BE2C (cell line): ENCODE measurements around the gene SH3RF1.

Source experiments
- DNase-seq: peaks from one replicate; pipeline ENCODE4 v3.0.0-alpha.2; 2020
- H3K27me3 ChIP-seq: fragments of 250-450 bp; sonication (Bioruptor Pico); 2 replicates; pipeline ENCODE4 v1.5.1; 2020; ENCODE audit warnings: mild to moderate bottlenecking
- H3K36me3 ChIP-seq: fragments of 250-450 bp; sonication (Bioruptor Pico); 2 replicates; pipeline ENCODE4 v1.5.1; 2020; ENCODE audit warnings: mild to moderate bottlenecking
- H3K4me1 ChIP-seq: fragments of 250-450 bp; sonication (Bioruptor Pico); 2 replicates; pipeline ENCODE4 v1.5.1; 2020
- H3K4me3 ChIP-seq: 2 replicates; pipeline ENCODE4 v1.5.1; 2011; ENCODE audit warnings: low read depth, low read length
- H3K9me3 ChIP-seq: fragments of 250-450 bp; sonication (Bioruptor Pico); 2 replicates; pipeline ENCODE4 v1.5.1; 2020
- TF ChIP-seq, protein P1 (sequence below): IDR thresholded peaks from 2 replicates; pipeline ENCODE4 v1.5.1; 2012; ENCODE audit warnings: mild to moderate bottlenecking, low read depth, low read length

SH3RF1 gene

DNA sequence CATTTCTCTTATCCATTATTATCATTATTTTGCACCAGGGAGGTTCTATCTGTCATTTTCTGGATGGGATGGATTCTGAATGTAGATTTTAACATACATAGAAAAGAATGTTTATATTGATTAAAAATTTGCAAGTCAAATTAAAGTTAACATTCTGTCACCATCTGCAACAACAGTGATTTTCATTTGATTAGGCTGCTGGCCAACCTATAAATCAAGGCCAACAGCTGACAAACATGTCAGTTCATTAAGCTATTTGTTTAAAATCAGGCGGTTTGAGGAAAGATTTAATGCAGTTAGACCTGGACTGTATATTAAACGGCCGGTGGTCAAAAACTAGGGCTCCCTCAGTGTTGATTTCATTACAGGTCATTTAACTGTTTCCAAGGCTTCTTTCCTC is 151.2 kb downstream of the SH3RF1 start:
- H3K4me1 ChIP-seq = 0 out of 2 replicates have a peak, but pooled peaks cover 3% of the 10 kb centered on the region
- H3K36me3 ChIP-seq = peaks cover 36% of the 10 kb centered on the region
- H3K27me3 ChIP-seq = no peaks in the 10 kb centered on the region
- TF ChIP-seq, protein P1, sequence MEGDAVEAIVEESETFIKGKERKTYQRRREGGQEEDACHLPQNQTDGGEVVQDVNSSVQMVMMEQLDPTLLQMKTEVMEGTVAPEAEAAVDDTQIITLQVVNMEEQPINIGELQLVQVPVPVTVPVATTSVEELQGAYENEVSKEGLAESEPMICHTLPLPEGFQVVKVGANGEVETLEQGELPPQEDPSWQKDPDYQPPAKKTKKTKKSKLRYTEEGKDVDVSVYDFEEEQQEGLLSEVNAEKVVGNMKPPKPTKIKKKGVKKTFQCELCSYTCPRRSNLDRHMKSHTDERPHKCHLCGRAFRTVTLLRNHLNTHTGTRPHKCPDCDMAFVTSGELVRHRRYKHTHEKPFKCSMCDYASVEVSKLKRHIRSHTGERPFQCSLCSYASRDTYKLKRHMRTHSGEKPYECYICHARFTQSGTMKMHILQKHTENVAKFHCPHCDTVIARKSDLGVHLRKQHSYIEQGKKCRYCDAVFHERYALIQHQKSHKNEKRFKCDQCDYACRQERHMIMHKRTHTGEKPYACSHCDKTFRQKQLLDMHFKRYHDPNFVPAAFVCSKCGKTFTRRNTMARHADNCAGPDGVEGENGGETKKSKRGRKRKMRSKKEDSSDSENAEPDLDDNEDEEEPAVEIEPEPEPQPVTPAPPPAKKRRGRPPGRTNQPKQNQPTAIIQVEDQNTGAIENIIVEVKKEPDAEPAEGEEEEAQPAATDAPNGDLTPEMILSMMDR = no peak
- no peaks in the 10 kb centered on the region for H3K9me3 ChIP-seq
- no peak for DNase-seq
- H3K4me3 ChIP-seq = no peak overlapping the region

DNA sequence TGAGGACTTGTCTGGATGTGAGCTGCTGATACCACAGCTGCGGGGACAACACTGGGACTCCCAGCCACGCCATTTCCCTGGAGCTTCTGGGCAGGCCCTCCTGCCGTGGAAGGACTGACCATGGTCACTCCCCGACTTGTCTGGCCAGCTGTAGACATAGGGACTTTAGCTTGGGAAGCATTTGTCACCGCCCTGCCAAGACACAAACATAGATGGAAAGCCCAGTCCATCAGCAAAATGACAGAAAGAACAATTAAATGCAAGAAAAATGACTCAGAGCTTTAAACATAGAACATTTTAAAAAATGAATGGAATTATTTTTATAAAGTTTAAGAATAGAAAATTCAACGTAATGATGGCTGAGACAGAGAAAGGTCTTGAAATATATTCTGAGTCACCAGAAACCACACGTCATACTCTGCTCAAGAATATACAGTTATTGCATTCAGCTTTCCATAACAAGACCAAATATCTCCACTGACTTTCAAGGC is 153.1 kb downstream of the SH3RF1 start:
- peaks cover 36% of the 10 kb centered on the region for H3K36me3 ChIP-seq
- no peaks in the 10 kb centered on the region for H3K9me3 ChIP-seq
- H3K4me1 ChIP-seq = 0 out of 2 replicates have a peak, but pooled peaks cover 3% of the 10 kb centered on the region
- TF ChIP-seq, protein P1 = no peak
- no peak overlapping the region for H3K4me3 ChIP-seq
- H3K27me3 ChIP-seq = no peaks in the 10 kb centered on the region
- DNase-seq = no peak

DNA sequence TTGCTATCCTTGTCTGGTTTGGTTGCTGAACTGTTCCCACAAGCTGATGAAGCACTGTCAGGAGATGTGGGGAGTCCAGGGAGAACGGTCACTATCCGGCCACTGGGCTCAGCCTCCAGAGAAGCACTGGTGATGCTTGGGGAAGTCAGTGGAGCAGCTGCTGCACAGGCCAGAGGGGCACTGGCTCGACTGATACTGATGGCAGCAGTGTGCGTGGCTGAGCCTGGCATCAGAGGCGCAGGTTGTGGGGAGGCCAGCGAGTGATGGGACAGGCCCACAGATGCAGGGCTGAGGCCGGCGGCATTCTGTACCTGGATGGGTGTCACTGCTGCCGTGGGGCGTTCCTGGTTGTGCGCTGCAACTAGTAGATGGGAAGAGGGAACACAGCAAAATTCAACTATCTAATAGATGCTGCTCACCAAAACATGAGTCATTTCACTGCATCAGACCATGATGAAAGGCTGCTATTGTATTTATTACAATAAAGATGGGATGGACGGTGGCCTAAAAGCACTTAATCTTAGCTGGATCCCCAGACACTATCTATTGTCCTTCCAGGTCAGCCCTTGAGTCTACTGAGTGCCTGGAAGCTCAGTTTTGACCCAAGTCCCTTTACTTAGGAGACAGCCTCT is 154.4 kb downstream of the SH3RF1 start:
- H3K4me3 ChIP-seq = no peak overlapping the region
- TF ChIP-seq, protein P1 = no peak

DNA sequence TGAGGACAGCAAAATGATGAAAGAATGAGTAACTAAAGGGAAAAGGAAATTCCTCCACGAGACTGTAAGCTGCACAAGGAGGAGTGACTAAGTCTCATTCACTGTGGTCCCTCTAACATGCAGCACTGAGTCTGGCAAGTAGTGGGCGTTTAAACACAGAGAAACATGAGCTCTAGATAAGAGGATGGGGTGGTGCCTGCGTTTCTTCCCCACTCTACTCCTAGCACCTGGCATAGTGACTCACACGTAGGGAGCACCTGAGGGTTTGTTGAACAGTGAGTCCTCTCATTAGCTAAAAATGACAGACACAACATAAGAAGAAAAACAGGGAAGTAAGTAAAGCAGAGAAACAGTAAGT is 154.9 kb downstream of the SH3RF1 start:
- no peak for DNase-seq
- TF ChIP-seq, protein P1 = peak; percentile 24; the same call in 1 of the 2 replicates

More for the DNA sequence above, 154.4 kb downstream of the SH3RF1 start:
- no peak for DNase-seq
- peaks cover 33% of the 10 kb centered on the region for H3K36me3 ChIP-seq
- H3K4me1 ChIP-seq = 0 out of 2 replicates have a peak, but pooled peaks cover 3% of the 10 kb centered on the region
- no peaks in the 10 kb centered on the region for H3K9me3 ChIP-seq
- H3K27me3 ChIP-seq = no peaks in the 10 kb centered on the region

DNA sequence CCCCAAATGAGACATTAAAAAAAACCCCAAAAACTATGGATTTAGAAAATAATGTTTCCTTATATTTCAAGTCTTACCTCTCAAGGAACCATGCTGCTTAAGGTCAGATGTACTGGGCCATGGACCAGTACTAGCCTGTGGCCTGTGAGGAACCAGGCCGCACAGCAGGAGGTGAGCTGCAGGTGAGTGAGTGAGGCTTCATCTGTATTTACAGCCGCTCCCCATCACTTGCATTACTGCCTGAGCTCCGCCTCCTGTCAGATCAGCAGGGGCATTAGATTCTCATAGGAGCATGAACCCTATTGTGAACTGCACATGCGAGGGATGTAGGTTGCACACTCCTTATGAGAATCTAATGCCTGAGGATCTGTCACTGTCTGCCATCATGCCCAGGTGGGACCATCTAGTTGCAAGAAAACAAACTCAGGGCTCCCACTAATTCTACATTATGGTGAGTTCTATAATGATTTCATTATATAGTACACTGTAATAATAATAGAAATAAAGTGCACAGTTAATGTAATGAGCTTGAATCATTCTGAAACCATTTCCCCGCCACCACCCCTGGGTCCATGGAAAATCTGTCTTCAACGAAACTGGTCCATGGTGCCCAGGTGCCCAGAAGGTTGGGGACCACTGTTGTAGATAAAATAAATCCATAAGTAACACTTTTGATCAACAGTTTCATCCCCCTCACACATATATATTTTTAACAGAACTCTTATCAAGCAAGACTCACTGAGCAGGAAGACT is 155.4 kb downstream of the SH3RF1 start:
- H3K9me3 ChIP-seq = no peaks in the 10 kb centered on the region
- H3K4me3 ChIP-seq = no peak overlapping the region
- no peaks in the 10 kb centered on the region for H3K27me3 ChIP-seq
- DNase-seq = no peak
- TF ChIP-seq, protein P1 = no peak
- 0 out of 2 replicates have a peak, but pooled peaks cover 3% of the 10 kb centered on the region for H3K4me1 ChIP-seq
- H3K36me3 ChIP-seq = peaks cover 35% of the 10 kb centered on the region

More for the DNA sequence above, 154.9 kb downstream of the SH3RF1 start:
- H3K9me3 ChIP-seq = no peaks in the 10 kb centered on the region
- H3K36me3 ChIP-seq = peaks cover 32% of the 10 kb centered on the region
- H3K4me3 ChIP-seq = no peak overlapping the region
- H3K27me3 ChIP-seq = no peaks in the 10 kb centered on the region
- 0 out of 2 replicates have a peak, but pooled peaks cover 3% of the 10 kb centered on the region for H3K4me1 ChIP-seq
